ENCODE data around the gene CACNA2D4.

Gene CACNA2D4

DNA sequence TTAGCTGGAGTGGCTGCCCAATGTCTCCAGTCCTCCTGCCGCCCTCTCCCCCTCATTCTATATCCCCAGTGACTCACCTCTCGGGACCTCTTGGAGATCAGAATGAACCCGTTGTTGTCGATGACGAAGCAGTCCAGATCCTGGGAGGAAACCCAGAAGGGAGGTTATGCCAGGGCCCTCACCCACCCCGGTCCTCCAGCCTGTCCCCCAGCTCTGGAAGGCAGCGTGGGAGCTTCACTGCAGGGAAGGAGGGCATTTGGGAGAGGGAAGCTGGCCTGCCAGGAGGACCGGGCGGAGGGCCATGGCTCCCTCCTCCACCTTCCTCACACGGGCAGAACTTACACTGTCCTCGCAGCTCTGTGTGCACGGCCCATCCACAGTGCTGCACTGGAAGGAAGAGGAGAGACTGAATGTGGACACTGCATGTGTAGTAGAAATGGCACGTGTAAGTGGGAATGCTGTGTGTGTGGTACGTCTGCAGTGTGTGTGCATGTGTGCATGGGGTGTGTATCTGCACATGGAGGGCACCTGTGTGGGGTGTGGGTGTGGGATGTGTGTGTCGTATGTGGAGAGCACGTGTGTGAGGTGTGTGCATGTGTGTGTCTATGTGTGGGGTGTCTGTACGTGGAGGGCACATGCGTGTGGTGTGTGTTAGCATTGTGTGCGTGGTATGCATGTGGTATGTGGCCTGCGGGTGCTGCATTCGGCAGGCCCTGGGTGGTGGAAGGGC is 108.1 kb downstream of the CACNA2D4 start:
- H3K27me3 ChIP-seq (replicated peaks; ENCODE audit: control insufficient read depth, insufficient read depth, low read length, poor library complexity, severe bottlenecking) = no peaks in the 10 kb centered on the region
- H3K36me3 ChIP-seq (ENCODE audit: control insufficient read depth, insufficient read depth, low read length) = no peaks in the 10 kb centered on the region
- H3K4me3 ChIP-seq (ENCODE audit: insufficient read depth, low read depth, low read length, poor library complexity, severe bottlenecking) = no peak overlapping the region
- no peaks in the 10 kb centered on the region for H3K4me1 ChIP-seq (ENCODE audit: control insufficient read depth, insufficient read depth, low read length, poor library complexity, severe bottlenecking)
- no peaks in the 10 kb centered on the region for H3K9me3 ChIP-seq (ENCODE audit: control insufficient read depth, low read length)
- H3K27ac ChIP-seq (ENCODE audit: insufficient read depth, low read length, poor library complexity, severe bottlenecking) = no peak overlapping the region
- DNase-seq = no peak

DNA sequence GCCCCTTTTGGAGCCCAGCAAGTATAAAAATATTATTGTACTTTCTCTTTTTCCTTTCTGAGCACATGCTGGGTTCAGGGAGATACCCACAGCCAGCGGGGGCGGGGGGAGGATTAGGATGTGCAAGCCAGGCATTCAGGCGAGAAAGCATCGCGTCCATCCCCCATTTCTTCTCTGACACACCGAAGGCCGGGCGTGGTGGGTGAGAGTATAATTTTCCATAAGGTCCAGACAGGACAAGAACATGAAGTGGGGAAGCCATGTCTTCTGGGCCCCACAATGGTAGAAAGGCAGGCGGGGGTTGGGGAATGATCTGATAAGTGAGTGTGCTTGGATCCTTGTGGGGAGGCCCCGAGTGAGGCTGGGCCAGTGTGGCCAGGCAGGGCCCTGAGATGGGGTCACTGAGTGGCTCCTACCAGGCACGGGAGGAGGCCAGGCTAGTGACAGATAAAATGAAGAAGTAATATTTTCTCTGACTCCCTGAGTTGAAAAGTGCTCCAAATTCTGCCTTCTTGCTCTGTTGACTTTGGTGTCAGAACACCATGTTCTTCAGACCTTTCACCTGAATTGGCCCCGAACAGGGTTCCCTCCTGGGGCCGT is 108.8 kb downstream of the CACNA2D4 start:
- Histone ChIP-seq H3K27ac (ENCODE audit: insufficient read depth, low read length, poor library complexity, severe bottlenecking) (no peak overlapping the region), H3K4me3 (ENCODE audit: insufficient read depth, low read depth, low read length, poor library complexity, severe bottlenecking) (no peak overlapping the region), H3K27me3 (replicated peaks; ENCODE audit: control insufficient read depth, insufficient read depth, low read length, poor library complexity, severe bottlenecking) (no peaks in the 10 kb centered on the region), H3K9me3 (ENCODE audit: control insufficient read depth, low read length) (no peaks in the 10 kb centered on the region), H3K36me3 (ENCODE audit: control insufficient read depth, insufficient read depth, low read length) (no peaks in the 10 kb centered on the region), H3K4me1 (ENCODE audit: control insufficient read depth, insufficient read depth, low read length, poor library complexity, severe bottlenecking) (peaks cover 3% of the 10 kb centered on the region)
- DNase-seq = no peak

DNA sequence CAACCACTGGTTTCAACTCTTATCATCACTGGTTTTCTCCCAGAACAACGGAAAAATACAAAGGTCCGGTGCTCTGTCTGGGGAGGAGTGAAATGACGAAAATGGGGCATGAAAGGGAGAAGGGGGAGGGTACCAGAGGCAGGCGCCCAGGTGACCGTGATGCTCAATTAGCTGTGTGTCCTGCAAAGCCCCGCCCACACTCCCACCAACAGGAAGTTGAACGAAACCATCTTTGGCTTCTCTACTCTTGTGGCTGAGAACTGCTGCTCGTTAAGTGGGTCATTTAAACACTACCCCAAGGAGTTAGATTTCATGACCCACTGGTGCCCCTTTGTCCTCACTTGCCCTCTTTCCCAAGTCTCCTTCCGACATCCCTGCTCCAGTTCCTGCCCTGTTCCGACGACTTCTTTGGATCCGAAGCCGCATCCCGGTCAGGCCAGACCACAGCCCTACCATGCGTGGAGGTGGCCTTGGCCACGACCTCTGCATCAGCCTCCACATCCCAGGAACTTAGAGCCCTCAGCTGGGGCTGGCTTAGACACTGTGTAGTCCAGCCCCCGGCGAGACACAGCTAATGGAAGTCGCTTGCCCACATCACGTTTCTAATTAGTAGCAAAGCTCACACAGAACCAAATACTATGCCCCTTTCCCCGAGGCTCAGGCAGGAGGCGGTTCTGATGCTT is 109.5 kb downstream of the CACNA2D4 start:
- Histone ChIP-seq H3K27ac (ENCODE audit: insufficient read depth, low read length, poor library complexity, severe bottlenecking) (no peak overlapping the region), H3K9me3 (ENCODE audit: control insufficient read depth, low read length) (no peaks in the 10 kb centered on the region), H3K27me3 (replicated peaks; ENCODE audit: control insufficient read depth, insufficient read depth, low read length, poor library complexity, severe bottlenecking) (no peaks in the 10 kb centered on the region), H3K4me3 (ENCODE audit: insufficient read depth, low read depth, low read length, poor library complexity, severe bottlenecking) (no peak overlapping the region), H3K4me1 (ENCODE audit: control insufficient read depth, insufficient read depth, low read length, poor library complexity, severe bottlenecking) (peaks cover 5% of the 10 kb centered on the region), H3K36me3 (ENCODE audit: control insufficient read depth, insufficient read depth, low read length) (no peaks in the 10 kb centered on the region)
- peak in 1 of 3 donors; percentile 39 for DNase-seq

DNA sequence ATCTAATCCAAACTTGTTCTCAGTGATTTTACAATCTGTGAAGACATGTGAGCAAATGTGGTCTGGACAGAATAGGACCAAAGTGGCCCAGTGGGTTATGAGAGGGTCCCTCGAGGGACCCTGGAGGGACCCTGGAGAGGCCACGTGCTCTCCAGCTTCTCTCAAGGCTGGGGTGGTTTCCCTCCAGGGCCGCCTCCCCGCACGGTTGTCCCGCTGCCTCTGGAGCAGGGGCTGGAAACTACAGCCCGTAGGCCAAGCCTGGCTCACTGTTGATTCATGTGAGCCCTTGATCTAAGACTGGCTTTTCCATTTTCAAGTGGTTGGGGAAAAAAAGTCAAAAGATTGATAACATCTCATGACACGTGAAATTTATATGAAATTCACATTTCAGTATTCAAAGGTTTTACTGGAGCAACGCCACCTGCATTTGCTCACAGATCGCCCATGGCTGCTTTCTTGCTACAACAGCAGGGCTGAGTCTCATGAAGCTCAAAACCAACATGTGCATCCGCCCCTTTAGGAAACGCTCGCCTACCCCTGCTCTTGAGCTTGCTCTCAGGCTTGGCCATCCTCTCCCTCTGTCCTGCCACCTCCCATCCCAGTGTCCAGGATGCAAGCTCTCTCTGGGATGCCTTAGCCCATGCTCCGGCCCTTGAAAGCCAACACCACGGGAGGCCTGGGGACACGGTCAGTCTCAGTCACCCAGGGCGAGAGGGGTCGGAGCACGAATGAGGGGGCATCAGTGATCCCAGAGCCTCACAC is 110.2 kb downstream of the CACNA2D4 start:
- Histone ChIP-seq H3K9me3 (ENCODE audit: control insufficient read depth, low read length) (no peaks in the 10 kb centered on the region), H3K4me3 (ENCODE audit: insufficient read depth, low read depth, low read length, poor library complexity, severe bottlenecking) (no peak overlapping the region), H3K27me3 (replicated peaks; ENCODE audit: control insufficient read depth, insufficient read depth, low read length, poor library complexity, severe bottlenecking) (no peaks in the 10 kb centered on the region), H3K27ac (ENCODE audit: insufficient read depth, low read length, poor library complexity, severe bottlenecking) (no peak overlapping the region), H3K4me1 (ENCODE audit: control insufficient read depth, insufficient read depth, low read length, poor library complexity, severe bottlenecking) (peaks cover 5% of the 10 kb centered on the region), H3K36me3 (ENCODE audit: control insufficient read depth, insufficient read depth, low read length) (no peaks in the 10 kb centered on the region)
- no peak for DNase-seq

DNA sequence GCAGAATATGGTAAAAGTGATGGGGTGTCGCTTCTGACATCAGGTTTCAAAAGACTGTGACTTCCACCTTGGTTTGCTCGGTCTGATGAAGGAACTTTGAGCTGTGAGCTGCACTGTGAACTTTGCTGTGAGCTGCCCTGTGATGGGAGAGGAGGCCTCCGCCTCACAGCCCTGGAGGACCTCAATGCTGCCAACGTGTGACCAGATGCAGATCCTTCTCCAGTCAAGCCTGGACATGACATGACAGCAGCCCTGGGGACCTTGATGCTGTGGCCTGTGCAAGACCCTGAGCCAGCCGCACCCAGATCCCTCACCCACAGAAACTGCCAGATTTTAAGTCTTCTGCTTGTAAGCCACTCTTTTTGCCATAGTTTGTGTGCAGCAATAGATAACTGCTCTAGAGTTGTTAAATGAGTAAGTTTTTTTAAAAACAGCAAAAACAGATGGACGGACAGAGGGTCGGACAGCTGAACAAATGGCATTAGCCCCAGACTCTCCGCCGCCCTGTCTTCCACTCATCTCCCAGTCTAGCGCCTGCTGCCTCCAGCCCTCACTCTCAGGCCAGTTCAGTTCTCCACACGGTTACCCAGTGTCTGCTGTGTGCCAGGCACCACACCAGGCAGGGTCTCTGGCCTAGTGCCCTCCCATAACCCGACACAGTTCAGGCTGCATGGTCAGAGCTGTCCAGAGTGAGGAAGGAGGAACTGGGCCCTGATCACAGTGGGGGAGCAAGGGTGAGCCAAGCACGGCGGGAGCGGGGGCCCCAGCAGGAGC is 111.2 kb downstream of the CACNA2D4 start:
- no peaks in the 10 kb centered on the region for H3K27me3 ChIP-seq (replicated peaks; ENCODE audit: control insufficient read depth, insufficient read depth, low read length, poor library complexity, severe bottlenecking)
- no peak overlapping the region for H3K4me3 ChIP-seq (ENCODE audit: insufficient read depth, low read depth, low read length, poor library complexity, severe bottlenecking)
- no peak for DNase-seq
- peaks cover 5% of the 10 kb centered on the region for H3K4me1 ChIP-seq (ENCODE audit: control insufficient read depth, insufficient read depth, low read length, poor library complexity, severe bottlenecking)
- no peak overlapping the region for H3K27ac ChIP-seq (ENCODE audit: insufficient read depth, low read length, poor library complexity, severe bottlenecking)
- no peaks in the 10 kb centered on the region for H3K9me3 ChIP-seq (ENCODE audit: control insufficient read depth, low read length)
- H3K36me3 ChIP-seq (ENCODE audit: control insufficient read depth, insufficient read depth, low read length) = no peaks in the 10 kb centered on the region

DNA sequence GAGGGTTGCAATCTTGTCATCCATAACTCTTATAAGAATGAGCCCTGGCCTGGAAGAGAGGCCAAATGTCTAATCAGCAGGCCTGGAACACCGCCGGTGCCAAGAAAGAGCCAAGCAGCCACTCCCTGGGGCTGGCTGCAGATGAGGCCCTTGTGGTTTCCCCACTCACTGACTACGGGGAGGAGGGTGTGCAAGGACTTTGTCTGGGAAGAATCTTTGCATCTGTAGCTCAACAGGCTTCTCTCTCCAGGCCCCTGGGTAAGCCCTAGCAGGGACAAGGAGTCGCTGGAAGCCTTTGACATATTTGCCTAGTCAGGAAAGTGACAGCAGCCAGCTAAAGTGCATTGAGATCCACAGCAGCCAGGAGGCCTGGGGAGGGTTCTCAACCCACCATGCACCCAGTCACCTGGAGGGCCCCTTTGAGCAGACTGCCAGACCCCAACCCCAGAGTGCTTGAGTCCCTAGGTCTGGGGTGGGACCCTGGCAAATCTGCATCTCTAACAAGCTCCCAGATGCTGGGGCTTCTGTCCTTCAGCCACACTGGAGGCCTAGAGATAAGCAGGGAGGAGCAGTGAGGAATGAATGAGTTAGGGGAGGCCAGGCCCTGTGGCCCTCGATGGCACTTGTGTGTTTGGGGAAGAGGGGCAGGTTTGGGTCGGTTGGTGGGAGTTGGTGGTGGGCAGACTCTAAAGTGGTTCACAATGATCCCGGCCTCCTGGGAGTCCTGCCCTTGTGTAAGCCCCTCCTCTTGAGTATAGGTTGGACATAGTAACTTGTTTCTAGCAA is 112.0 kb downstream of the CACNA2D4 start:
- no peaks in the 10 kb centered on the region for H3K9me3 ChIP-seq (ENCODE audit: control insufficient read depth, low read length)
- H3K27ac ChIP-seq (ENCODE audit: insufficient read depth, low read length, poor library complexity, severe bottlenecking) = no peak overlapping the region
- H3K4me3 ChIP-seq (ENCODE audit: insufficient read depth, low read depth, low read length, poor library complexity, severe bottlenecking) = no peak overlapping the region
- H3K4me1 ChIP-seq (ENCODE audit: control insufficient read depth, insufficient read depth, low read length, poor library complexity, severe bottlenecking) = peaks cover 5% of the 10 kb centered on the region
- H3K27me3 ChIP-seq (replicated peaks; ENCODE audit: control insufficient read depth, insufficient read depth, low read length, poor library complexity, severe bottlenecking) = no peaks in the 10 kb centered on the region
- no peak for DNase-seq
- H3K36me3 ChIP-seq (ENCODE audit: control insufficient read depth, insufficient read depth, low read length) = no peaks in the 10 kb centered on the region

DNA sequence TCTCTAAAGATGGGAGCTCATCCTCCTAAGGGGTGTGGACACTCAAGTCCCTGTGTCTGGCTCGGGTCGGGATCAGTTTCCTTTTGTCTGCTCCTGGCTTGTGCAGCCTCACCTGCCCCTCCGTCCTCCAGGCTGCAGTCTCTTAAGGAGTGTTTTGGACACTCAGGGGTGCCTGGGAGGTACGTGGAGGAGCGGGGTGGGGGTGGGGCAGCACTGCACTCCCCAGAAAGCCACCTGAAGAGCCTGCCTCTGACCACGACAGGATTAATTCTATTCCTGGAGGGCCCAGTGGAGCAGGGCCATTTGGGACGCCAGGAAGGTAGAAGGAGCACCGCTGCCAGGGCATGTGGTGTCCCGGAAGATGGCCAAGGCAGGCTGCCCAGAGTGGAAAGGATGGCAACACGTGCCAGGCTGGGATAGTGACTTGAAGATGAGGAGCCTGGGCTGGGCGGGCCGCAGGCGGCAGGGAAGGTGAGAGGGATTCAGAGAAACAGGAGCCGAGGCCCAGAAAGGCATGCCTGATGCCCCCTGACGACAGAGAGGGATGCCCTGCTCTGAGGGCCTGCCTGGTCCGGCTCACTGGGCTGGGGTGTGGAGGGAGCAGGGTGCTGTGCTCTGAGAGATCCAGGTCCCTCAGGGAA is 112.9 kb downstream of the CACNA2D4 start:
- H3K4me3 ChIP-seq (ENCODE audit: insufficient read depth, low read depth, low read length, poor library complexity, severe bottlenecking) = no peak overlapping the region
- DNase-seq = no peak
- H3K4me1 ChIP-seq (ENCODE audit: control insufficient read depth, insufficient read depth, low read length, poor library complexity, severe bottlenecking) = peaks cover 5% of the 10 kb centered on the region
- no peaks in the 10 kb centered on the region for H3K27me3 ChIP-seq (replicated peaks; ENCODE audit: control insufficient read depth, insufficient read depth, low read length, poor library complexity, severe bottlenecking)
- no peak overlapping the region for H3K27ac ChIP-seq (ENCODE audit: insufficient read depth, low read length, poor library complexity, severe bottlenecking)
- H3K36me3 ChIP-seq (ENCODE audit: control insufficient read depth, insufficient read depth, low read length) = no peaks in the 10 kb centered on the region
- H3K9me3 ChIP-seq (ENCODE audit: control insufficient read depth, low read length) = no peaks in the 10 kb centered on the region

DNA sequence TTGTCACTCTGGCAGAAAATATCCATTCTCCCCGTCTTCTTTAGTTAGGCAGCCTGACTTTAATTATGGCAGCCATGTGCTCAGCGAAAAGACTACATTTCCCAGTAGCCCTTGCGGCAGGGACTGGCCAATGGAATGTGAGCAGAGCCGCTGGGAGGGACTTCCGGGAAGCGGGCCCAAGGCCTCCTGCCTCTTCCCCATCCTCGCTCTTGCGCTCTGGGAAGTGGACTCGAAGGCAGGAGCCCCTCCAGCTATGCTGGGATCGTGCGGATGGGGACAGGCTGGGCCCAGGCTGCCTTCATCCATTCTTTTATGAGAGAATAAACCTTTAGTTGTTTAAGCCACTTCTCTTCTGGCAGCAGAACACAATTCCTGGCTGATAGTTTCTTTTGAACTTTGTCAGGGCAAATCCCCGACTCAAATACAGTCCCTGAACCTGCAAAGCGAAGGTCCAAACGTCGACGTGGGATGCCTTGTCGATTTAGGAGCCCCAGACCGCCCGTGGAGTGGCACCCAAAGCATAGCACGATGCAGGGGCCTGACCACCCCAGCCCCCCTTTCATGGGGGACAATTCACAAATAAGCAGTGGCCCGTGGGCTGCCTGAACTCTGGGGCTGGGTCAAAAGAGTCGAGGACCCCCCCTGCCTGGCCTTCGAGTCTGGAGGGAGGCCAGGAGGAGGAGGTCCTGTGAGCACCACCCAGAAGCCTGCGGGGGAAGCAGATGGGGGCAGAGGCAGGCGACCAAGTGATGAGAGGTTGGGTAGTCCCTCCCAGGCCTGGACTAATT is 113.7 kb downstream of the CACNA2D4 start:
- H3K9me3 ChIP-seq (ENCODE audit: control insufficient read depth, low read length) = no peaks in the 10 kb centered on the region
- H3K36me3 ChIP-seq (ENCODE audit: control insufficient read depth, insufficient read depth, low read length) = no peaks in the 10 kb centered on the region
- peak overlapping the region; percentile 57 for H3K27ac ChIP-seq (ENCODE audit: insufficient read depth, low read length, poor library complexity, severe bottlenecking)
- peak overlapping the region; percentile 22 for H3K4me3 ChIP-seq (ENCODE audit: insufficient read depth, low read depth, low read length, poor library complexity, severe bottlenecking)
- H3K27me3 ChIP-seq (replicated peaks; ENCODE audit: control insufficient read depth, insufficient read depth, low read length, poor library complexity, severe bottlenecking) = no peaks in the 10 kb centered on the region
- DNase-seq = peak; percentile 65 to 84 (median 74)
- H3K4me1 ChIP-seq (ENCODE audit: control insufficient read depth, insufficient read depth, low read length, poor library complexity, severe bottlenecking) = peaks cover 5% of the 10 kb centered on the region
